ENCODE data around the gene DEPDC1B.

The DEPDC1B gene

DNA sequence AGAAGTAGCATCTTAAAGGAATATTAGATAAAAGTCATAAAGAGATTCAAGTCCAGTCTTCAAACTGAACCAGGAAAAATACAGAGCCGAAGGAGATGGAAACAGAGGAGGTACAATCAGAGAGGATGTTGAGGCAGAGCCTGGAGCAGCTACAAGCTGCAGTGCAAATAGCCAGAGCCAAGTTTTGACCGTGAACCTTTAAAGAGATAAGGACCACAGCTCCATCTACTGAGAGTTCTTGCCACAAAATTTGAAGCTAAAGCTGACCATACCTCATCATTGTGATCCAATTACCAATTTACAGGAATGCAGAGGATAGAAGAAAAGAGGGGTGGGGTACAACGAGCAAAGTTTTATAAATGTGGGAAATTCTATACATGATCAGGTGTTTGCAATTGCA is 10.4 kb upstream of the DEPDC1B start:
- no peak overlapping the region for H2AFZ ChIP-seq (ENCODE audit: low read depth, low read length)
- TF ChIP-seq, protein P1, sequence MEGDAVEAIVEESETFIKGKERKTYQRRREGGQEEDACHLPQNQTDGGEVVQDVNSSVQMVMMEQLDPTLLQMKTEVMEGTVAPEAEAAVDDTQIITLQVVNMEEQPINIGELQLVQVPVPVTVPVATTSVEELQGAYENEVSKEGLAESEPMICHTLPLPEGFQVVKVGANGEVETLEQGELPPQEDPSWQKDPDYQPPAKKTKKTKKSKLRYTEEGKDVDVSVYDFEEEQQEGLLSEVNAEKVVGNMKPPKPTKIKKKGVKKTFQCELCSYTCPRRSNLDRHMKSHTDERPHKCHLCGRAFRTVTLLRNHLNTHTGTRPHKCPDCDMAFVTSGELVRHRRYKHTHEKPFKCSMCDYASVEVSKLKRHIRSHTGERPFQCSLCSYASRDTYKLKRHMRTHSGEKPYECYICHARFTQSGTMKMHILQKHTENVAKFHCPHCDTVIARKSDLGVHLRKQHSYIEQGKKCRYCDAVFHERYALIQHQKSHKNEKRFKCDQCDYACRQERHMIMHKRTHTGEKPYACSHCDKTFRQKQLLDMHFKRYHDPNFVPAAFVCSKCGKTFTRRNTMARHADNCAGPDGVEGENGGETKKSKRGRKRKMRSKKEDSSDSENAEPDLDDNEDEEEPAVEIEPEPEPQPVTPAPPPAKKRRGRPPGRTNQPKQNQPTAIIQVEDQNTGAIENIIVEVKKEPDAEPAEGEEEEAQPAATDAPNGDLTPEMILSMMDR (IDR thresholded peaks at IDR 0.05; ENCODE audit: borderline replicate concordance, extremely low read depth, low read length, poor library complexity, severe bottlenecking) = no peak
- TF ChIP-seq EZH2 (IDR thresholded peaks at IDR 0.05; ENCODE audit: borderline replicate concordance, low read depth, low read length, severe bottlenecking) = no peak
- H3K4me3 ChIP-seq (ENCODE audit: low read depth in 1 of 2, low read length in 2 of 2) = no peak overlapping the region
- no peak overlapping the region for H3K9ac ChIP-seq (ENCODE audit: low read depth, low read length)
- no peaks in the 10 kb centered on the region for H3K36me3 ChIP-seq (ENCODE audit: insufficient read depth, low read length)
- H3K79me2 ChIP-seq (ENCODE audit: insufficient read depth, low read length) = no peaks in the 10 kb centered on the region
- no peaks in the 10 kb centered on the region for H3K4me1 ChIP-seq (ENCODE audit: insufficient read depth, low read length)
- no peaks in the 10 kb centered on the region for H4K20me1 ChIP-seq (ENCODE audit: insufficient read depth, low read length)
- no peaks in the 10 kb centered on the region for H3K27me3 ChIP-seq (ENCODE audit: insufficient read depth, low read length, poor library complexity)
- no peak overlapping the region for H3K4me2 ChIP-seq (ENCODE audit: insufficient read depth, low read length)
- H3K9me3 ChIP-seq (ENCODE audit: insufficient read depth, low read length, severe bottlenecking) = no peaks in the 10 kb centered on the region
- H3K27ac ChIP-seq (ENCODE audit: low read length) = no peak overlapping the region
- ATAC-seq (ENCODE audit: insufficient read depth, low read depth) (no peak), DNase-seq (no peak)

DNA sequence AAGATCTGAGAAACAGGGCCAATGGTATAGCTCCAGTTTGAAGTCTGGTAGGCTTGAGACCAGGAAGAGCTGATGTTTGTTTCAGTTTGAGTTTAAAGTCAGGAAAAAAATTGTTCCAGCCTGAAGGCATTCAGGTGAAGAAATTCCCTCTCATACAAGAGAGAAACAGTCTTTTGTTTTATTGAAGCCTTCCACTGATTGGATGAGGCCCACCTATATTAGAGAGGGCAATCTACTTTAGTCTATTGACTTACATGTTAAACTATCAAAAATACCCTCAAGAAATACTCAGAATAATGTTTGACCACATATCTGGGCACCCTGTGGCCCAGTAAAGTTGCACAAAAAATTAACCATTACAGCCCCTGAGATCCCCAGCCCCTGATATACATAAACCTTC is 5.2 kb upstream of the DEPDC1B start:
- Histone ChIP-seq H3K27me3 (ENCODE audit: insufficient read depth, low read length, poor library complexity) (no peaks in the 10 kb centered on the region), H3K79me2 (ENCODE audit: insufficient read depth, low read length) (no peaks in the 10 kb centered on the region), H3K4me3 (ENCODE audit: low read depth in 1 of 2, low read length in 2 of 2) (no peak overlapping the region), H3K9me3 (ENCODE audit: insufficient read depth, low read length, severe bottlenecking) (no peaks in the 10 kb centered on the region), H3K4me2 (ENCODE audit: insufficient read depth, low read length) (no peak overlapping the region), H3K36me3 (ENCODE audit: insufficient read depth, low read length) (no peaks in the 10 kb centered on the region), H3K9ac (ENCODE audit: low read depth, low read length) (no peak overlapping the region), H3K27ac (ENCODE audit: low read length) (no peak overlapping the region), H2AFZ (ENCODE audit: low read depth, low read length) (no peak overlapping the region), H4K20me1 (ENCODE audit: insufficient read depth, low read length) (no peaks in the 10 kb centered on the region), H3K4me1 (ENCODE audit: insufficient read depth, low read length) (peaks cover 14% of the 10 kb centered on the region)
- TF ChIP-seq, protein P1 (IDR thresholded peaks at IDR 0.05; ENCODE audit: borderline replicate concordance, extremely low read depth, low read length, poor library complexity, severe bottlenecking) = no peak
- TF ChIP-seq EZH2 (IDR thresholded peaks at IDR 0.05; ENCODE audit: borderline replicate concordance, low read depth, low read length, severe bottlenecking) = no peak
- ATAC-seq (ENCODE audit: insufficient read depth, low read depth) (no peak), DNase-seq (no peak)

DNA sequence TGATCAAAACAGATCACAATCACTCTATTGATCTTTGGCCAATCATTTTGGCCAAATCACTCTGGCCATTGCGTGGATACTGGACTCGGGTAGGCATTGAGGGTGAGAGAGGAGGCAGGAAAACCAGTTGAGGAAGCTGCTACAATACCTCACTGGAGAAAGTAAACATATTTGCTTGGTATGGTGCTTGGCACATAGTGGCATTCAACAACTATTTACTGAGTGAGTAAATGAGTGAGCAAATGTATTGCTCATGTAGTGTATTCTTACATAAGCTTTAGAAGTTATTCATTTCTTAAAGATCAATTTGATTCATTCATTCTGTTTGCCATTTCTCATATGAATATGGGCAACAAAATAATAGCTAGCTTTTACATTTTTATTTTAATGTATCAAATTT is 4.0 kb upstream of the DEPDC1B start:
- ATAC-seq (ENCODE audit: insufficient read depth, low read depth) (no peak), DNase-seq (no peak)
- Histone ChIP-seq H3K36me3 (ENCODE audit: insufficient read depth, low read length) (no peaks in the 10 kb centered on the region), H3K9me3 (ENCODE audit: insufficient read depth, low read length, severe bottlenecking) (no peaks in the 10 kb centered on the region), H3K4me1 (ENCODE audit: insufficient read depth, low read length) (peaks cover 15% of the 10 kb centered on the region), H2AFZ (ENCODE audit: low read depth, low read length) (no peak overlapping the region), H3K4me3 (ENCODE audit: low read depth in 1 of 2, low read length in 2 of 2) (no peak overlapping the region), H4K20me1 (ENCODE audit: insufficient read depth, low read length) (no peaks in the 10 kb centered on the region), H3K79me2 (ENCODE audit: insufficient read depth, low read length) (peaks cover 9% of the 10 kb centered on the region), H3K27ac (ENCODE audit: low read length) (no peak overlapping the region), H3K9ac (ENCODE audit: low read depth, low read length) (no peak overlapping the region), H3K4me2 (ENCODE audit: insufficient read depth, low read length) (no peak overlapping the region), H3K27me3 (ENCODE audit: insufficient read depth, low read length, poor library complexity) (no peaks in the 10 kb centered on the region)
- TF ChIP-seq, protein P1 (IDR thresholded peaks at IDR 0.05; ENCODE audit: borderline replicate concordance, extremely low read depth, low read length, poor library complexity, severe bottlenecking) = no peak
- TF ChIP-seq EZH2 (IDR thresholded peaks at IDR 0.05; ENCODE audit: borderline replicate concordance, low read depth, low read length, severe bottlenecking) = no peak

Data from DND-41 (cell line).